Measurements from ENCODE around the gene EXOSC5.

Gene EXOSC5

DNA sequence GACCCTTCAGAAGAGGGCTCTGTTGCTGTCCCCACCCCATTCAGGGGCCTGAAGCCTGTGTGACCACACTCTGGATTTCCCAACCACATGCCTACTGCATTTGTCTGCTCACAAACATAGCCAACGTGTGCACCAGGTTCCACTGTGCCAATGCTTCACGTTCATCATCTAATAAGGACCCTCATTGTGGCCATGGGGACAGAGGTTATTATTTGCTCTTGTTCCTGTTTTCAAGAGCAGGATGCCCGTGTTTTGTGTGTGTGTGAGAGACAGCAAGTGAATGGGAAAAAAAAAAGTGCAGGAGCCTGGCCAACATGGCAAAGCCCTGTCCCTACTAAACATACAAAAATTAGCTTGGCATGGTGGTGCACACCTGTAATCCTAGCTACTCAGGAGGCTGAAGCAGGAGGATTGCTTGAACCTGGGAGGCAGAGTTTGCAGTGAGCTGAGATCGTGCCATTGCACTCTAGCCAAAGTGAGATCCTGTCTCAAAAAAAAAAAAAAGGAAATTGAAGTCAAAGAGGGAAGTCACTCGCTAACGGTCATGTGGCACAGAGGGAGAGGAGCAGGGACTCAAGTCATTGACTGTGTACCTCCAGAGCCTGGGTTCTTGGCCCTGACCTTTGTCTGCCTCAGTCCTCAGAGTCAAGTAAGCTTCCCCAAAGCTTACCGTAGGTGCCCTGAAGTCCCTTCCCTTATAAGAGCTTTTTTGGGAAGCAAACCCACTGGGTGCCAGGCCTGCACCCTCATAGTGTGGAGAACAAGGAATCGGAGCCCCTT lies 23.1 kb upstream of the EXOSC5 start:
- Histone ChIP-seq H3K4me3 (ENCODE audit: insufficient read depth in 1 of 2, low read depth in 1 of 2, low read length in 2 of 2) (no peak overlapping the region), H2BK5ac (ENCODE audit: low read depth, low read length, poor library complexity, severe bottlenecking) (no peak overlapping the region), H2AFZ (ENCODE audit: low read depth, low read length) (no peak overlapping the region), H2BK120ac (ENCODE audit: low read depth, low read length) (no peak overlapping the region), H3K4me2 (ENCODE audit: low read length, poor library complexity, severe bottlenecking) (no peak overlapping the region), H3K27me3 (ENCODE audit: control insufficient read depth in 1 of 2, insufficient read depth in 1 of 2, low read length in 2 of 2) (no peaks in the 10 kb centered on the region), H3K36me3 (ENCODE audit: control insufficient read depth in 1 of 2, insufficient read depth in 2 of 2, low read depth in 1 of 2, low read length in 2 of 2) (peaks cover 77 to 78% of the 10 kb centered on the region in 2 experiments), H4K91ac (ENCODE audit: low read length) (no peak overlapping the region), H2BK12ac (ENCODE audit: low read length in 2 of 2) (no peak overlapping the region), H3K23ac (ENCODE audit: low read length in 2 of 2) (no peak overlapping the region), H3K79me1 (replicated peaks; ENCODE audit: low read length, poor library complexity, severe bottlenecking) (peaks cover 4% of the 10 kb centered on the region), H3K4ac (ENCODE audit: low read depth in 1 of 2, low read length in 2 of 2) (no peak overlapping the region), H3K27ac (ENCODE audit: low read length, poor library complexity, severe bottlenecking) (no peak overlapping the region), H3K14ac (ENCODE audit: low read length in 2 of 2) (no peak overlapping the region), H2BK15ac (ENCODE audit: low read depth, poor library complexity, severe bottlenecking) (no peak overlapping the region), H3K9me3 (ENCODE audit: control insufficient read depth, low read length) (no peaks in the 10 kb centered on the region), H3K18ac (ENCODE audit: low read depth in 1 of 2, low read length in 2 of 2) (no peak overlapping the region), H2AK5ac (ENCODE audit: low read length, severe bottlenecking) (no peak overlapping the region), H3K4me1 (ENCODE audit: control insufficient read depth, insufficient read depth, low read depth, low read length) (peaks cover under 1% of the 10 kb centered on the region), H4K8ac (ENCODE audit: low read length) (no peak overlapping the region), H3K9ac (ENCODE audit: low read length) (no peak overlapping the region)
- WGBS: 88% methylated on average over 8 of the region's 8 CpGs
- DNase-seq: no peak

DNA sequence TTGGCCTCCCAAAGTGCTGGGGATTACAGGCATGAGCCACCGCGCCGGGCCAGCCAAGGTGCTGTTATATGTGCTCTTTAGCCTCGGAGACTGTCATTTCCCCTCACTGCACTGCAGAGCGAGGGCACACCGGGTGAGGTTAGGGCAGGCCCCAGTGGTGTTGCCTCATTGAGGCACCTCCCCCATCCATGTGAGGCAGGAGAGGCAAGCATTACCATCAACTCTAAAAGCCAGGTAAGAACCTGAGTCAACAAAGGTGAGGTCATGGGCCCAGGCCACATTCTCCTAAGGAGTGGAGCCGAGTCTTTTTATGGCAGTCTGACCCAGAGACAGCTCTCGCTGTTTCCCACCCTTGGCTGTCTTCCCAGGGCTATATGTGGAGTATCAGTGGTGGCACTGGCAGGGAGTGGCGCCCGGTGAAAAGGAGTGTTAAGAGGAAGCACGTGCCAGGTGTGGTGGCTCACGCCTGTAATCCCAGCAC lies 19.1 kb upstream of the EXOSC5 start:
- no peak overlapping the region for H2BK12ac ChIP-seq (ENCODE audit: low read length in 2 of 2)
- H3K27ac ChIP-seq (ENCODE audit: low read length, poor library complexity, severe bottlenecking): no peak overlapping the region
- no peak overlapping the region for H3K18ac ChIP-seq (ENCODE audit: low read depth in 1 of 2, low read length in 2 of 2)
- no peak overlapping the region for H2BK5ac ChIP-seq (ENCODE audit: low read depth, low read length, poor library complexity, severe bottlenecking)
- H3K79me1 ChIP-seq (replicated peaks; ENCODE audit: low read length, poor library complexity, severe bottlenecking): peaks cover 3% of the 10 kb centered on the region
- H3K9me3 ChIP-seq (ENCODE audit: control insufficient read depth, low read length): no peaks in the 10 kb centered on the region
- WGBS: 97% methylated on average over 12 of the region's 12 CpGs
- no peak overlapping the region for H2AK5ac ChIP-seq (ENCODE audit: low read length, severe bottlenecking)
- H3K4me2 ChIP-seq (ENCODE audit: low read length, poor library complexity, severe bottlenecking): no peak overlapping the region
- no peak overlapping the region for H2BK120ac ChIP-seq (ENCODE audit: low read depth, low read length)
- no peak overlapping the region for H4K8ac ChIP-seq (ENCODE audit: low read length)
- H3K36me3 ChIP-seq (ENCODE audit: control insufficient read depth in 1 of 2, insufficient read depth in 2 of 2, low read depth in 1 of 2, low read length in 2 of 2): peaks cover 74 to 78% of the 10 kb centered on the region in 2 experiments
- no peak overlapping the region for H2BK15ac ChIP-seq (ENCODE audit: low read depth, poor library complexity, severe bottlenecking)
- no peak overlapping the region for H3K4me3 ChIP-seq (ENCODE audit: insufficient read depth in 1 of 2, low read depth in 1 of 2, low read length in 2 of 2)
- no peaks in the 10 kb centered on the region for H3K27me3 ChIP-seq (ENCODE audit: control insufficient read depth in 1 of 2, insufficient read depth in 1 of 2, low read length in 2 of 2)
- no peak overlapping the region for H3K4ac ChIP-seq (ENCODE audit: low read depth in 1 of 2, low read length in 2 of 2)
- H3K23ac ChIP-seq (ENCODE audit: low read length in 2 of 2): no peak overlapping the region
- no peak for DNase-seq
- H3K9ac ChIP-seq (ENCODE audit: low read length): no peak overlapping the region
- peaks cover 7% of the 10 kb centered on the region for H3K4me1 ChIP-seq (ENCODE audit: control insufficient read depth, insufficient read depth, low read depth, low read length)
- H2AFZ ChIP-seq (ENCODE audit: low read depth, low read length): no peak overlapping the region
- H4K91ac ChIP-seq (ENCODE audit: low read length): no peak overlapping the region
- H3K14ac ChIP-seq (ENCODE audit: low read length in 2 of 2): no peak overlapping the region

DNA sequence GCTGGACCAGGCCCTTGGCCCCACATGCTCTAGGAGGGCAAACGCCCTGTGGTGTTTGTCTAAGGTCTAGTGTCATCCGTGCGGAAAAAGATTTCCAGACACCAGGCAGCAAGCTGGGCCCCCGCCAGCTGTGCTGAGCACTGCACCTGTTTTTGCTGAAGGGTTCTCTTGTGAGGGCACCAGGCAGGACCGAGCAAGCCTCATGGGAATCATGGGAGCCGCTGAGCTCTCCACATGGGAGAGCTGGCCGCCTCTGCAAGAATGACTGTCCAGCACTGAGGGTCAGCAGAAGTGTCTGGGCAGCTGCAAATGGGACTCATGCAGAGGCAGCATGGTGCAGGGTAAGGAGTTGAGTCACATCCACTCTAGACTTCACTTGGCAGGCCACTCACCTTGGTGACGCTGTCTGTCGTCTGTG lies 18.0 kb upstream of the EXOSC5 start:
- H2BK15ac ChIP-seq (ENCODE audit: low read depth, poor library complexity, severe bottlenecking): no peak overlapping the region
- H3K27ac ChIP-seq (ENCODE audit: low read length, poor library complexity, severe bottlenecking): no peak overlapping the region
- no peak overlapping the region for H3K14ac ChIP-seq (ENCODE audit: low read length in 2 of 2)
- WGBS: 92% methylated on average over 7 of the region's 9 CpGs
- H2AK5ac ChIP-seq (ENCODE audit: low read length, severe bottlenecking): no peak overlapping the region
- no peak overlapping the region for H2BK120ac ChIP-seq (ENCODE audit: low read depth, low read length)
- H3K4me3 ChIP-seq (ENCODE audit: insufficient read depth in 1 of 2, low read depth in 1 of 2, low read length in 2 of 2): no peak overlapping the region
- no peak overlapping the region for H3K23ac ChIP-seq (ENCODE audit: low read length in 2 of 2)
- DNase-seq: no peak
- no peak overlapping the region for H2BK12ac ChIP-seq (ENCODE audit: low read length in 2 of 2)
- H2AFZ ChIP-seq (ENCODE audit: low read depth, low read length): no peak overlapping the region
- no peak overlapping the region for H2BK5ac ChIP-seq (ENCODE audit: low read depth, low read length, poor library complexity, severe bottlenecking)
- peaks cover 73 to 74% of the 10 kb centered on the region in 2 experiments for H3K36me3 ChIP-seq (ENCODE audit: control insufficient read depth in 1 of 2, insufficient read depth in 2 of 2, low read depth in 1 of 2, low read length in 2 of 2)
- no peak overlapping the region for H3K4me2 ChIP-seq (ENCODE audit: low read length, poor library complexity, severe bottlenecking)
- H3K18ac ChIP-seq (ENCODE audit: low read depth in 1 of 2, low read length in 2 of 2): no peak overlapping the region
- no peak overlapping the region for H3K4ac ChIP-seq (ENCODE audit: low read depth in 1 of 2, low read length in 2 of 2)
- peaks cover 9% of the 10 kb centered on the region for H3K4me1 ChIP-seq (ENCODE audit: control insufficient read depth, insufficient read depth, low read depth, low read length)
- H4K8ac ChIP-seq (ENCODE audit: low read length): no peak overlapping the region
- peaks cover 5% of the 10 kb centered on the region for H3K79me1 ChIP-seq (replicated peaks; ENCODE audit: low read length, poor library complexity, severe bottlenecking)
- H3K27me3 ChIP-seq (ENCODE audit: control insufficient read depth in 1 of 2, insufficient read depth in 1 of 2, low read length in 2 of 2): no peaks in the 10 kb centered on the region
- no peak overlapping the region for H3K9ac ChIP-seq (ENCODE audit: low read length)
- H3K9me3 ChIP-seq (ENCODE audit: control insufficient read depth, low read length): no peaks in the 10 kb centered on the region
- H4K91ac ChIP-seq (ENCODE audit: low read length): no peak overlapping the region

DNA sequence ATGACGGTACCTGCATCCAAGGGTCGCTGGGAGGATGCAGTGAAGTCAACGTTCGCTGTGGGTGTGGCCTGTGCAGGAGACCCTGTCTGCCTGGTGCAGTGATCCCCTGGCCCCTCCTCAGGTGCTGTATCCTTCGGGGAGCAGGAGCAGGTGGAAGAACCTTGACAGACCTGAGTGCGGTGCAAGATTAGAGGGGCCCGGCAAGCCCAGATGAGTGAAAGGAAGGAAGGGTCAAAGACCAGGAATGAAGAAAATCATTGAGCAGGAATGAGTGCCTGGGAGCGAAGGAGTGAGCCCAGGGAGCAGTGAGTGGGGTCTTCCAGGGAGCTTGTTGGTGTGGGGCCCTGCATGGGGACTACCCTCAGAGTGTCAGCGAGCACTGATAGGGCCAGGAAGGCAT lies 17.3 kb upstream of the EXOSC5 start:
- no peaks in the 10 kb centered on the region for H3K27me3 ChIP-seq (ENCODE audit: control insufficient read depth in 1 of 2, insufficient read depth in 1 of 2, low read length in 2 of 2)
- H3K9ac ChIP-seq (ENCODE audit: low read length): no peak overlapping the region
- no peak overlapping the region for H2BK5ac ChIP-seq (ENCODE audit: low read depth, low read length, poor library complexity, severe bottlenecking)
- no peak overlapping the region for H3K4me3 ChIP-seq (ENCODE audit: insufficient read depth in 1 of 2, low read depth in 1 of 2, low read length in 2 of 2)
- H4K91ac ChIP-seq (ENCODE audit: low read length): peak overlapping the region; percentile 41
- peaks cover 8% of the 10 kb centered on the region for H3K79me1 ChIP-seq (replicated peaks; ENCODE audit: low read length, poor library complexity, severe bottlenecking)
- no peak overlapping the region for H3K27ac ChIP-seq (ENCODE audit: low read length, poor library complexity, severe bottlenecking)
- H3K23ac ChIP-seq (ENCODE audit: low read length in 2 of 2): no peak overlapping the region
- no peak for DNase-seq
- no peaks in the 10 kb centered on the region for H3K9me3 ChIP-seq (ENCODE audit: control insufficient read depth, low read length)
- no peak overlapping the region for H2AK5ac ChIP-seq (ENCODE audit: low read length, severe bottlenecking)
- peaks cover 13% of the 10 kb centered on the region for H3K4me1 ChIP-seq (ENCODE audit: control insufficient read depth, insufficient read depth, low read depth, low read length)
- H2BK120ac ChIP-seq (ENCODE audit: low read depth, low read length): no peak overlapping the region
- no peak overlapping the region for H3K18ac ChIP-seq (ENCODE audit: low read depth in 1 of 2, low read length in 2 of 2)
- H3K4me2 ChIP-seq (ENCODE audit: low read length, poor library complexity, severe bottlenecking): no peak overlapping the region
- H4K8ac ChIP-seq (ENCODE audit: low read length): no peak overlapping the region
- WGBS: 84% methylated on average over 9 of the region's 9 CpGs
- no peak overlapping the region for H3K14ac ChIP-seq (ENCODE audit: low read length in 2 of 2)
- no peak overlapping the region for H2BK12ac ChIP-seq (ENCODE audit: low read length in 2 of 2)
- H2AFZ ChIP-seq (ENCODE audit: low read depth, low read length): no peak overlapping the region
- H3K36me3 ChIP-seq (ENCODE audit: control insufficient read depth in 1 of 2, insufficient read depth in 2 of 2, low read depth in 1 of 2, low read length in 2 of 2): peaks cover 66 to 68% of the 10 kb centered on the region in 2 experiments
- no peak overlapping the region for H2BK15ac ChIP-seq (ENCODE audit: low read depth, poor library complexity, severe bottlenecking)
- no peak overlapping the region for H3K4ac ChIP-seq (ENCODE audit: low read depth in 1 of 2, low read length in 2 of 2)
